K562 (cell line): Measurements from ENCODE around the gene TCF3. TPM values are rescaled to one million over a fixed set of nuclear protein-coding genes. Genes with fewer than 3 reads are reported as not detected.

ENCODE experiments used
- ATAC-seq: fragments of 200-7000 bp; cut with Tn5 transposase; 3 replicates; pipeline ENCODE4 v1.9.1; 2020; ENCODE audit warnings: moderate library complexity
- BruUV-seq: library from RNA; stranded (reverse); fragments of 400-500 nt; replicated peaks from 2 replicates; lab custom pipeline; 2021; lab: Mats Ljungman, UMichigan
- CTCF ChIA-PET: fragments of 300-600 bp; formaldehyde crosslinking; extraction: SDS; loops from one replicate; lab custom pipeline; 2021; ENCODE audit warnings: low intra/inter-chr PET ratio; lab: Yijun Ruan, JAX
- POLR2A ChIA-PET: fragments of 300-600, 350-650 bp; sonication (Branson Sonifier 250); formaldehyde crosslinking; extraction: SDS; loops from one replicate; lab custom pipeline; 2021; ENCODE audit warnings: antibody characterized with exemption, inconsistent platforms; lab: Yijun Ruan, JAX
- DNase-seq, 4 experiments: peaks; one replicate each; pipeline versions ENCODE4 v3.0.0 to v3.0.0-alpha.2; 2011 to 2018; ENCODE audit warnings: low spot score in 3 of 4, mixed read lengths in 3 of 4; ENCODE audit errors: extremely low read depth in 1 of 4
- FAIRE-seq: peaks from 2 replicates; lab custom pipeline; 2011; peaks lifted over from hg19 to GRCh38; lab: Jason Lieb, UNC
- H2AFZ ChIP-seq: 2 replicates; pipeline ENCODE4 v1.6.0; 2011; ENCODE audit warnings: low read depth, low read length, control low read depth, inconsistent platforms
- H3K27ac ChIP-seq: fragments of 200-600 bp; 3 replicates; pipeline ENCODE4 v1.8.0; 2011; ENCODE audit warnings: low read depth, mild to moderate bottlenecking, control low read depth, inconsistent platforms, low read length, moderate library complexity, mixed read lengths; ENCODE audit errors: extremely low read depth
- H3K27me3 ChIP-seq, 2 experiments: fragments of 300-600 bp in 1 of 2; 2 replicates in 1 of 2; 3 replicates in 1 of 2; pipeline versions ENCODE4 v1.6.0 to v1.8.0; 2011; ENCODE audit warnings: inconsistent platforms in 2 of 2, low read length in 2 of 2, mild to moderate bottlenecking in 1 of 2, mixed read lengths in 1 of 2, moderate library complexity in 1 of 2; ENCODE audit not compliant: control insufficient read depth in 2 of 2, insufficient read depth in 2 of 2
- H3K36me3 ChIP-seq: fragments of 300-600 bp; 3 replicates; pipeline ENCODE4 v1.8.0; 2011; ENCODE audit warnings: mild to moderate bottlenecking, low read length, inconsistent platforms; ENCODE audit not compliant: control insufficient read depth, insufficient read depth
- H3K4me1 ChIP-seq, 2 experiments: fragments of 200-600 bp in 1 of 2; replicated peaks in 1 of 2; 2 replicates in 1 of 2; 3 replicates in 1 of 2; pipeline versions ENCODE4 v1.5.1 to v1.8.0; 2011; ENCODE audit warnings: inconsistent platforms in 2 of 2, low read length in 2 of 2, mild to moderate bottlenecking in 1 of 2, mixed read lengths in 1 of 2, moderate library complexity in 1 of 2; ENCODE audit not compliant: control insufficient read depth in 2 of 2, insufficient read depth in 2 of 2
- H3K4me2 ChIP-seq: 2 replicates; pipeline ENCODE4 v1.6.1; 2011; ENCODE audit warnings: low read length, control low read depth, inconsistent platforms, mixed read lengths; ENCODE audit not compliant: insufficient read depth
- H3K4me3 ChIP-seq: fragments of 200-600 bp; sonication (generic), shearing (Covaris generic); 2 replicates; pipeline ENCODE4 v1.5.1; 2016; ENCODE audit warnings: control low read depth, inconsistent platforms
- H3K79me2 ChIP-seq: fragments of 200-600 bp; 3 replicates; pipeline ENCODE4 v1.8.0; 2011; ENCODE audit warnings: low read length, inconsistent platforms; ENCODE audit not compliant: control insufficient read depth, insufficient read depth
- H3K9ac ChIP-seq, 2 experiments: 2 replicates each; pipeline versions ENCODE4 v1.6.0 to v1.6.1; 2011; ENCODE audit warnings: low read depth in 2 of 2, low read length in 2 of 2, control low read depth in 1 of 2, inconsistent platforms in 1 of 2, mild to moderate bottlenecking in 1 of 2, mixed read lengths in 1 of 2; ENCODE audit not compliant: insufficient read depth in 1 of 2
- H3K9me1 ChIP-seq: one replicate; pipeline ENCODE4 v1.6.0; 2011; ENCODE audit warnings: inconsistent platforms, mild to moderate bottlenecking, low read length, moderate library complexity; ENCODE audit not compliant: control insufficient read depth, insufficient read depth
- H3K9me3 ChIP-seq: replicated peaks from 2 replicates; pipeline ENCODE4 v1.5.1; 2011; ENCODE audit warnings: low read depth, low read length, inconsistent platforms; ENCODE audit not compliant: control insufficient read depth, insufficient read depth
- H4K20me1 ChIP-seq: replicated peaks from 2 replicates; pipeline ENCODE4 v1.6.1; 2011; ENCODE audit warnings: low read length, inconsistent platforms, mixed read lengths; ENCODE audit not compliant: control insufficient read depth, insufficient read depth
- DLX4 ChIP-seq: fragments of 250-450 bp; sonication (Bioruptor Pico); IDR thresholded peaks from 2 replicates; pipeline ENCODE4 v1.6.1; 2021; ENCODE audit warnings: mild to moderate bottlenecking
- HOXB6 ChIP-seq: fragments of 250-450 bp; sonication (Bioruptor Pico); IDR thresholded peaks from 2 replicates; pipeline ENCODE4 v1.5.1; 2022; ENCODE audit warnings: mild to moderate bottlenecking, borderline replicate concordance
- MCM3 ChIP-seq: fragments of 450-650 bp; IDR thresholded peaks from 2 replicates; pipeline ENCODE4 v1.6.1; 2016
- MTF1 ChIP-seq: fragments of 250-450 bp; sonication (Bioruptor Pico); IDR thresholded peaks from 2 replicates; pipeline ENCODE4 v1.9.0; 2021; ENCODE audit warnings: moderate library complexity, mild to moderate bottlenecking, inconsistent platforms, borderline replicate concordance
- PCBP1 ChIP-seq: fragments of 200-400 bp; formaldehyde crosslinking; IDR thresholded peaks from 2 replicates; pipeline ENCODE4 v1.6.1; 2018; ENCODE audit warnings: mild to moderate bottlenecking, low read depth, low read length; ENCODE audit not compliant: poor library complexity, severe bottlenecking
- POLR2H ChIP-seq: IDR thresholded peaks from 2 replicates; pipeline ENCODE4 v1.6.1; 2016; ENCODE audit warnings: missing genetic modification characterization, low read depth, mild to moderate bottlenecking, control low read depth, missing compliant biosample characterization, moderate library complexity
- RAD51 ChIP-seq: fragments of 450-650 bp; IDR thresholded peaks from 2 replicates; pipeline ENCODE4 v1.7.1; 2016; ENCODE audit warnings: low read depth, mild to moderate bottlenecking, borderline replicate concordance
- RBFOX2 ChIP-seq: fragments of 200-400 bp; formaldehyde crosslinking; IDR thresholded peaks from 2 replicates; pipeline ENCODE4 v1.6.1; 2017; ENCODE audit warnings: low read depth, mild to moderate bottlenecking, low read length, moderate library complexity
- TEAD2 ChIP-seq: fragments of 450-650 bp; IDR thresholded peaks from 2 replicates; pipeline ENCODE4 v1.6.1; 2016; ENCODE audit warnings: missing genetic modification characterization, control low read depth, missing compliant biosample characterization
- XRCC5 ChIP-seq: fragments of 200-400 bp; formaldehyde crosslinking; IDR thresholded peaks from 2 replicates; pipeline ENCODE4 v1.6.1; 2017; ENCODE audit warnings: low read depth, mild to moderate bottlenecking, low read length
- YBX1 ChIP-seq: fragments of 450-650 bp; IDR thresholded peaks from 2 replicates; pipeline ENCODE4 v1.7.1; 2016; ENCODE audit warnings: mild to moderate bottlenecking
- ZBTB49 ChIP-seq: sonication (generic); formaldehyde crosslinking; IDR thresholded peaks from 2 replicates; pipeline ENCODE4 v1.8.0; 2022; ENCODE audit warnings: missing genetic modification reagents, mild to moderate bottlenecking, borderline replicate concordance
- ZBTB5 ChIP-seq: fragments of 450-650 bp; IDR thresholded peaks from 2 replicates; pipeline ENCODE4 v1.6.1; 2017; ENCODE audit warnings: antibody characterized with exemption
- ZKSCAN8 ChIP-seq: fragments of 200-800 bp; sonication (Bioruptor generic); IDR thresholded peaks from 2 replicates; pipeline ENCODE4 v1.6.1; 2016; ENCODE audit warnings: missing genetic modification characterization, missing compliant biosample characterization
- ZNF589 ChIP-seq: fragments of 200-800 bp; sonication (Bioruptor generic); IDR thresholded peaks from 2 replicates; pipeline ENCODE4 v1.6.1; 2016; ENCODE audit warnings: low read depth, missing genetic modification characterization, missing compliant biosample characterization
- WGBS: fragments of 100-300 bp; shearing (Covaris generic); methylation state at CpG from one replicate; pipeline ENCODE4 v1.1.6; 2016; ENCODE audit warnings: low coverage, mixed read lengths; ENCODE audit not compliant: insufficient coverage; ENCODE audit errors: missing lambda C conversion rate; 5-methylcytosine and 5-hydroxymethylcytosine counted together
- in situ Hi-C: fragments of 300-500 bp; cut with MboI; formaldehyde crosslinking; loops from 4 replicates; pipeline ENCODE4 v1.15.0; 2018; ENCODE audit warnings: inconsistent platforms, mixed read lengths
- intact Hi-C: fragments of 100-400 bp; cut with micrococcal nuclease; formaldehyde crosslinking; loops from 2 replicates; pipeline ENCODE4 v1.14.2; 2022
- polyA plus RNA-seq, 8 experiments: library from polyadenylated mRNA; depleted of rRNA in 4 of 8; stranded (reverse) in 5 of 8; unstranded in 3 of 8; fragments of >200 nt; fragmentation: Nextera tagmentation in 2 of 8; fragmentation: Illumina TruSeq in 1 of 8; extraction: Ambion mirVana in 2 of 8; extraction: Trizol in 1 of 8; gene quantifications; 2 replicates each; pipeline versions ENCODE4 v1.2.1 to v1.2.3, GENCODE V29; 2011 to 2014; ENCODE audit warnings: inconsistent platforms in 1 of 8, missing spikeins in 1 of 8
- total RNA-seq, 7 experiments: library from RNA; depleted of rRNA in 6 of 7; stranded (reverse); fragments of >200 nt in 6 of 7; fragmentation: Illumina TruSeq in 2 of 7; extraction: Trizol in 2 of 7; gene quantifications; 2 replicates each; pipeline versions ENCODE4 v1.2.1 to v1.2.3, GENCODE V29; 2011 to 2021; ENCODE audit warnings: low replicate concordance in 1 of 7

TCF3 gene
- total and polyA plus RNA-seq, 9 of the 15 experiments (the other 6 are each of a cell fraction or from before 2014, with no cell fraction given): 5.6 to 259 (median 84.0) TPM

- POLR2A ChIA-PET: interaction anchor here (0.6 to 6.6 kb wide), 7 partner anchors 9 to 60 kb away, joined by 3 to 40 read pairs (median 5); partner anchors contain the start of genes TCF3 and UQCR11
- Histone ChIP-seq H2AFZ (peak overlapping the region; percentile 72; the same call in 1 of the 2 replicates), H3K4me2 (peak overlapping the region; percentile 98), H3K36me3 (peaks cover 54% of the 10 kb centered on the region; the same call in 2 of the 3 replicates), H3K9me1 (no peaks in the 10 kb centered on the region), H3K79me2 (peaks cover 50% of the 10 kb centered on the region), H3K9me3 (no peaks in the 10 kb centered on the region), H3K27ac (peak overlapping the region; percentile 95), H3K9ac (peak overlapping the region; percentile 100), H3K27me3 (no peaks in the 10 kb centered on the region), H3K4me1 (peaks cover 15 to 40% of the 10 kb centered on the region in 2 experiments), H4K20me1 (0 out of 2 replicates have a peak, but pooled peaks cover 8% of the 10 kb centered on the region), H3K4me3 (peak overlapping the region; percentile 92)
- intact Hi-C loops: no loop called here
- in situ Hi-C loops: no loop called here
- DNase-seq: peak; percentile 87 to 94 (median 90)
- FAIRE-seq: peak; percentile 26
- BruUV-seq: no TSS peak
- CTCF ChIA-PET: interaction anchor here (0.7 kb wide), 1 partner anchor 81 kb away, joined by 3 read pairs; no protein-coding TSS in a partner anchor
- peak; percentile 88 for ATAC-seq
- under 1% methylated on average over 58 of the region's 94 CpGs for WGBS
- TF ChIP-seq ZBTB5: no peak
- TF ChIP-seq DLX4 (CRISPR knock-in tag): no peak
- peak; percentile 84 for TF ChIP-seq RBFOX2
- peak; percentile 86 for TF ChIP-seq POLR2H (tag)
- TF ChIP-seq HOXB6: no peak
- peak; percentile 33; the same call in 1 of the 2 replicates for TF ChIP-seq ZNF589
- TF ChIP-seq YBX1: no peak
- no peak for TF ChIP-seq XRCC5
- TF ChIP-seq RAD51: no peak
- TF ChIP-seq TEAD2 (tag): no peak
- peak; percentile 22 for TF ChIP-seq PCBP1
- TF ChIP-seq ZBTB49 (CRISPR knock-in tag): no peak
- no peak for TF ChIP-seq MTF1 (CRISPR knock-in tag)
- no peak for TF ChIP-seq MCM3
- TF ChIP-seq ZKSCAN8 (CRISPR knock-in tag): no peak
Measured at GRCh38 chr19:1592024-1592754, 60.2 kb downstream of the TCF3 start.
